CD4-positive, alpha-beta memory T cell (primary cell): Measurements from ENCODE around the gene OR51D1. TPM values are rescaled to one million over a fixed set of nuclear protein-coding genes. Genes with fewer than 3 reads are reported as not detected.

Experiments
- CTCF ChIA-PET: fragments of 350-600 bp; sonication (Branson Sonifier 250); formaldehyde crosslinking; loops from one replicate; lab custom pipeline; 2021; ENCODE audit warnings: inconsistent platforms; ENCODE audit not compliant: partially characterized antibody; lab: Charles Lee
- POLR2A ChIA-PET: fragments of 350-600 bp; sonication (Branson Sonifier 250); formaldehyde crosslinking; loops from one replicate; lab custom pipeline; 2021; ENCODE audit not compliant: partially characterized antibody; lab: Charles Lee
- DNase-seq, 5 donors: peaks; one replicate each; pipeline versions ENCODE4 v3.0.0 to v3.0.0-alpha.2; 2020 to 2022; ENCODE audit warnings: mixed read lengths in 1 of 5
- H3K27ac ChIP-seq: one replicate; pipeline ENCODE4 v1.7.0; 2013; ENCODE audit warnings: low read depth, low read length
- H3K27me3 ChIP-seq: 2 replicates; pipeline ENCODE4 v1.7.0; 2013; ENCODE audit warnings: mild to moderate bottlenecking, low read length, moderate library complexity; ENCODE audit not compliant: insufficient read depth
- H3K36me3 ChIP-seq: 2 replicates; pipeline ENCODE4 v1.7.0; 2013; ENCODE audit warnings: mild to moderate bottlenecking, low read length, moderate library complexity; ENCODE audit not compliant: insufficient read depth
- H3K4me1 ChIP-seq: 2 replicates; pipeline ENCODE4 v1.7.0; 2013; ENCODE audit warnings: mild to moderate bottlenecking, low read length, moderate library complexity; ENCODE audit not compliant: insufficient read depth
- H3K4me3 ChIP-seq, 2 donors: one replicate each; pipeline ENCODE4 v1.7.0; 2013; ENCODE audit warnings: low read length in 2 of 2, mild to moderate bottlenecking in 1 of 2
- H3K9me3 ChIP-seq, 2 donors: one replicate each; pipeline ENCODE4 v1.7.0; 2013; ENCODE audit warnings: low read length in 2 of 2, control low read depth in 1 of 2; ENCODE audit not compliant: control insufficient read depth in 1 of 2
- H3K27ac Mint-ChIP-seq, 7 donors: one replicate each; pipeline ENCODE4 v1.8.0; 2020 to 2021; ENCODE audit warnings: mixed read lengths in 7 of 7, mild to moderate bottlenecking in 6 of 7, inconsistent platforms in 3 of 7, moderate library complexity in 3 of 7
- H3K27me3 Mint-ChIP-seq, 2 donors: one replicate each; pipeline ENCODE4 v1.8.0; 2020 to 2021; ENCODE audit warnings: mixed read lengths in 2 of 2
- H3K36me3 Mint-ChIP-seq, 2 donors: one replicate each; pipeline ENCODE4 v1.8.0; 2020 to 2021; ENCODE audit warnings: mixed read lengths in 2 of 2, inconsistent platforms in 1 of 2, mild to moderate bottlenecking in 1 of 2
- H3K4me1 Mint-ChIP-seq, 4 donors: one replicate each; pipeline ENCODE4 v1.8.0; 2020 to 2021; ENCODE audit warnings: mixed read lengths in 4 of 4, mild to moderate bottlenecking in 1 of 4
- H3K4me3 Mint-ChIP-seq, 8 donors: one replicate each; pipeline ENCODE4 v1.8.0; 2020 to 2021; ENCODE audit warnings: mixed read lengths in 8 of 8, mild to moderate bottlenecking in 7 of 8, moderate library complexity in 6 of 8, inconsistent platforms in 3 of 8
- H3K9me3 Mint-ChIP-seq, 8 donors: one replicate each; pipeline ENCODE4 v1.8.0; 2020 to 2021; ENCODE audit warnings: mixed read lengths in 8 of 8, mild to moderate bottlenecking in 5 of 8, inconsistent platforms in 3 of 8, moderate library complexity in 1 of 8
- intact Hi-C: fragments of 100-400 bp; cut with micrococcal nuclease; formaldehyde crosslinking; loops from one replicate; pipeline ENCODE4 v1.15.1; 2023
- polyA plus RNA-seq, 2 donors: library from polyadenylated mRNA; unstranded; fragments of 300-500 nt; fragmentation: Illumina TruSeq; gene quantifications; one replicate each; pipeline ENCODE4 v1.2.3, GENCODE V29; 2021
- total RNA-seq, 2 experiments: library from RNA; stranded (reverse); gene quantifications; one replicate each; pipeline ENCODE4 v1.2.3, GENCODE V29; 2021

Gene OR51D1
- total and polyA plus RNA-seq, 4 experiments from 2014 or later: not detected

DNA sequence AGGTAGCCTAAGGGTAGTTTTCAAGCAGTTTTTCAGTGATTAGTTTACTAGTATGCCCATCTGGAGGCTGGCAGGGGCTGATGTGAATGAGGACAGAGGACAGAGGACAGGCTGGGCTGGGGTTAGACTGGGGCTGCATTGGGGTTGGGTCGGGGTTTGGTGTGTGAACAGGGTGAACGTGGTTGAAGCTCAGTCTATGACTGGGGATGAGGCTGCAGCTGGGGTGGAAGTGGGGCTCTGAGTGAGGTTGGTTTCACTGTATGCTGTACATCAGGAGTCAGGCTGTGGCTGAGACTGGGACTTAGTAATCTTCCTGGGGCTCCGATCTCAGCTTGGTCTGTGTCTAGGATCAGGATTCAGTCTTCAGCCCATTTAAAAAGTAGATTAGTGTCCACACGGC, 7.0 kb downstream of the OR51D1 start:
- intact Hi-C loops: no loop called here
- no peaks in the 10 kb centered on the region for H3K4me1 ChIP-seq
- no peak overlapping the region for H3K4me3 Mint-ChIP-seq
- H3K4me1 Mint-ChIP-seq: no peaks in the 10 kb centered on the region
- no peak for DNase-seq
- H3K9me3 ChIP-seq: no peaks in the 10 kb centered on the region
- no peak overlapping the region for H3K4me3 ChIP-seq
- no peaks in the 10 kb centered on the region for H3K9me3 Mint-ChIP-seq
- POLR2A ChIA-PET: no interaction called here
- CTCF ChIA-PET: interaction anchor here (1.3 kb wide), 1 partner anchor 16 kb away, joined by 3 read pairs; no protein-coding TSS in a partner anchor
- no peak overlapping the region for H3K27ac Mint-ChIP-seq
- no peaks in the 10 kb centered on the region for H3K36me3 Mint-ChIP-seq
- no peak overlapping the region for H3K27ac ChIP-seq
- H3K36me3 ChIP-seq: no peaks in the 10 kb centered on the region
- peaks cover 12 to 15% of the 10 kb centered on the region in 2 donors for H3K27me3 Mint-ChIP-seq
- no peaks in the 10 kb centered on the region for H3K27me3 ChIP-seq

- H3K27ac ChIP-seq: no peak overlapping the region
- POLR2A ChIA-PET: no interaction called here
- CTCF ChIA-PET: interaction anchor here (2.0 kb wide), 1 partner anchor 9 kb away, joined by 8 read pairs; the partner anchor contains the start of gene OR51D1
- peaks cover 13 to 15% of the 10 kb centered on the region in 2 donors for H3K27me3 Mint-ChIP-seq
- intact Hi-C loops: no loop called here
- no peaks in the 10 kb centered on the region for H3K4me1 Mint-ChIP-seq
- no peak overlapping the region for H3K4me3 ChIP-seq
- no peaks in the 10 kb centered on the region for H3K9me3 Mint-ChIP-seq
- no peak overlapping the region for H3K27ac Mint-ChIP-seq
- no peak for DNase-seq
- H3K27me3 ChIP-seq: no peaks in the 10 kb centered on the region
- H3K9me3 ChIP-seq: no peaks in the 10 kb centered on the region
- no peak overlapping the region for H3K4me3 Mint-ChIP-seq
- H3K4me1 ChIP-seq: no peaks in the 10 kb centered on the region
- no peaks in the 10 kb centered on the region for H3K36me3 ChIP-seq
- H3K36me3 Mint-ChIP-seq: no peaks in the 10 kb centered on the region
Measured at GRCh38 chr11:4645974-4646373, 8.7 kb downstream of the OR51D1 start.

GRCh38 chr11:4647766-4648165, 10.5 kb downstream of the OR51D1 start:
- Histone ChIP-seq H3K4me1 (no peaks in the 10 kb centered on the region), H3K36me3 (no peaks in the 10 kb centered on the region), H3K4me3 (no peak overlapping the region), H3K27me3 (no peaks in the 10 kb centered on the region), H3K27ac (no peak overlapping the region), H3K9me3 (no peaks in the 10 kb centered on the region)
- H3K9me3 Mint-ChIP-seq: peaks cover 0 to 1% (median 0%) of the 10 kb centered on the region in 8 donors
- H3K27ac Mint-ChIP-seq: no peak overlapping the region
- no peak overlapping the region for H3K4me3 Mint-ChIP-seq
- no peaks in the 10 kb centered on the region for H3K36me3 Mint-ChIP-seq
- peaks cover 6 to 7% of the 10 kb centered on the region in 2 donors for H3K27me3 Mint-ChIP-seq
- ChIA-PET CTCF (interaction anchor here (1.0 kb wide), 1 partner anchor 10 kb away, joined by 4 read pairs; the partner anchor contains the start of gene OR51D1), POLR2A (no interaction called here)
- no peaks in the 10 kb centered on the region for H3K4me1 Mint-ChIP-seq
- DNase-seq: no peak
- intact Hi-C loops: no loop called here

- Mint-ChIP-seq H3K9me3 (peaks cover 0 to 4% (median 0%) of the 10 kb centered on the region in 8 donors), H3K36me3 (no peaks in the 10 kb centered on the region), H3K27me3 (peaks cover 2 to 4% of the 10 kb centered on the region in 2 donors), H3K27ac (no peak overlapping the region), H3K4me1 (peaks cover 0 to 2% (median 0%) of the 10 kb centered on the region in 4 donors), H3K4me3 (no peak overlapping the region)
- intact Hi-C loops: no loop called here
- Histone ChIP-seq H3K9me3 (no peaks in the 10 kb centered on the region), H3K4me3 (no peak overlapping the region), H3K27ac (no peak overlapping the region), H3K36me3 (no peaks in the 10 kb centered on the region), H3K4me1 (no peaks in the 10 kb centered on the region), H3K27me3 (no peaks in the 10 kb centered on the region)
- DNase-seq: no peak
- POLR2A ChIA-PET: no interaction called here
- CTCF ChIA-PET: no interaction called here
Measured at GRCh38 chr11:4654635-4655369, 17.5 kb downstream of the OR51D1 start.

DNA sequence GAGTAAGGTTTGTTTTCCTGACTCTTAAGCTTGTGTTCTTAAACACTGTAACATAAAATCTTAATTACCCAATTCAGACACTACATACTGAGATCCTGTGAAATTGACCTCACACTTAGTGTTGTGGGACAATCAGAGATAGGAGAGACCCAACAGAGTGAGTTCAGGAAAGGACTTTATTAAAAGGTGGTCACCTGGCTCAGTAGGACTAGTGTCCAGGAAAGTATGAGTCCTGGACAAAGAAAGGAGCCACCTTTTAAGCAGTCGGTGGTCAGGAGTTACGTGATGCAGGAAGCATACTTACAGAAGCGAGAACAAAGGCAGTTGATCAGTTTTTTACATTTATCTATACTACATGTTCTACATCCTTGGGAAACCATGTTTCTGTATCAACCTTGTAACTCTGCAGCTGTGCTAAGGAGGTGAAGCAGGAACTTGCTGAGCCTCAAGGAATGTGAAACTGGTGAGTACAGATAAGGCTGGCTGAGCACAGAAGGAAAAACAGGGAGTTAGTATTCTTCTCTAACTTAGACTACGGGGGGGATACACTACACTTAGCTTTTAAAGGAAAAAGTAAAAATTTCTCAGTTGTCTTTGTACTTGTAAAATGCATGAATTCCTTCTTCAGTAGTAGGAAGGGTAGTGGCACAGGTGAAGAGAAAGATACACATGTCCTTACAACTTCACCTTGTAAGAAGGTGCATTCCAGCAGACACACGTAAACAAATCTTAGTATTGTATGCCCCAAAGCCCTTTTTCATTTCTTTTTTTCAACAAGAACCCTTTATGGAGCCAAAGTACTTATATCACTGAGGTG, 21.6 kb downstream of the OR51D1 start:
- intact Hi-C loops: no loop called here
- DNase-seq: no peak
- Mint-ChIP-seq H3K36me3 (no peaks in the 10 kb centered on the region), H3K27ac (no peak overlapping the region), H3K4me1 (peaks cover 0 to 2% (median 0%) of the 10 kb centered on the region in 4 donors), H3K27me3 (peaks cover 5 to 13% of the 10 kb centered on the region in 2 donors), H3K9me3 (no peaks in the 10 kb centered on the region), H3K4me3 (no peak overlapping the region)
- H3K27ac ChIP-seq: no peak overlapping the region
- no peaks in the 10 kb centered on the region for H3K27me3 ChIP-seq
- no peaks in the 10 kb centered on the region for H3K4me1 ChIP-seq
- H3K9me3 ChIP-seq: no peaks in the 10 kb centered on the region
- POLR2A ChIA-PET: no interaction called here
- H3K36me3 ChIP-seq: no peaks in the 10 kb centered on the region
- CTCF ChIA-PET: interaction anchor here (2.1 kb wide), 1 partner anchor 22 kb away, joined by 7 read pairs; the partner anchor contains the start of gene OR51D1
- H3K4me3 ChIP-seq: no peak overlapping the region

DNA sequence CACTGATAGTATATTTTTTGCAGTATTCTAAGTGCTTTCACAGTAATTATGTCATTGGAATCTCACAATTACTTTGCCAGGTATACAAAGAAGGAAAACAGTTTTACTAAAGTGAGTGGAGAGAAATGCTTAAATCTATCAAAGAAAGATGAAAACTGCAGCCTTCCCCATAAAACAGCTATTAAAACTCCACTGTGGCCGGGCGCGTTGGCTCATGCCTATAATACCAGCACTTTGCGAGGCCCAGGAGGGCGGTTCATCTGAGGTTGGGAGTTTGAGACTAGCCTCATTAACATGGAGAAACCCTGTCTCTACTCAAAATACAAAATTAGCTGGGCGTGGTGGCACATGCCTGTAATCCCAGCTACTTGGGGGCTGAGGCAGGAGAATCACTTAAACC, 25.6 kb downstream of the OR51D1 start:
- Mint-ChIP-seq H3K4me3 (no peak overlapping the region), H3K27ac (no peak overlapping the region), H3K9me3 (peaks cover 0 to 1% (median 0%) of the 10 kb centered on the region in 8 donors), H3K27me3 (peaks cover 3 to 12% of the 10 kb centered on the region in 2 donors), H3K36me3 (no peaks in the 10 kb centered on the region), H3K4me1 (no peaks in the 10 kb centered on the region)
- intact Hi-C loops: no loop called here
- Histone ChIP-seq H3K4me1 (no peaks in the 10 kb centered on the region), H3K9me3 (no peaks in the 10 kb centered on the region), H3K36me3 (no peaks in the 10 kb centered on the region), H3K27me3 (no peaks in the 10 kb centered on the region), H3K27ac (no peak overlapping the region), H3K4me3 (no peak overlapping the region)
- POLR2A ChIA-PET: no interaction called here
- CTCF ChIA-PET: no interaction called here
- no peak for DNase-seq

- H3K4me3 ChIP-seq: no peak overlapping the region
- intact Hi-C loops: no loop called here
- H3K27ac ChIP-seq: no peak overlapping the region
- no peaks in the 10 kb centered on the region for H3K27me3 ChIP-seq
- H3K4me1 ChIP-seq: no peaks in the 10 kb centered on the region
- CTCF ChIA-PET: no interaction called here
- H3K4me1 Mint-ChIP-seq: no peaks in the 10 kb centered on the region
- no peaks in the 10 kb centered on the region for H3K36me3 ChIP-seq
- H3K27ac Mint-ChIP-seq: no peak overlapping the region
- peaks cover 0 to 1% (median 0%) of the 10 kb centered on the region in 8 donors for H3K9me3 Mint-ChIP-seq
- no peaks in the 10 kb centered on the region for H3K9me3 ChIP-seq
- peaks cover 3 to 12% of the 10 kb centered on the region in 2 donors for H3K27me3 Mint-ChIP-seq
- DNase-seq: no peak
- POLR2A ChIA-PET: no interaction called here
- H3K36me3 Mint-ChIP-seq: no peaks in the 10 kb centered on the region
- no peak overlapping the region for H3K4me3 Mint-ChIP-seq
Measured at GRCh38 chr11:4664183-4664582, 26.9 kb downstream of the OR51D1 start.
